Fibroblast of lung (primary cell): Measurements from ENCODE around the gene GALR2. TPM values are rescaled to one million over a fixed set of nuclear protein-coding genes. Genes with fewer than 3 reads are reported as not detected.

Source experiments
- DNase-seq, 2 donors: peaks; one replicate each; pipeline versions ENCODE4 v3.0.0 to v3.0.0-alpha.2; 2010; ENCODE audit warnings: low read depth in 2 of 2
- H2AFZ ChIP-seq: 2 replicates; pipeline ENCODE4 v1.5.1; 2012; ENCODE audit warnings: low read length, control low read depth, inconsistent platforms
- H3K27ac ChIP-seq: 2 replicates; pipeline ENCODE4 v1.5.1; 2011; ENCODE audit warnings: low read length, control low read depth; ENCODE audit not compliant: insufficient read depth
- H3K27me3 ChIP-seq: 2 replicates; pipeline ENCODE4 v1.5.1; 2011; ENCODE audit warnings: mild to moderate bottlenecking, low read length; ENCODE audit not compliant: control insufficient read depth, insufficient read depth
- H3K36me3 ChIP-seq: 2 replicates; pipeline ENCODE4 v1.5.1; 2011; ENCODE audit warnings: low read length; ENCODE audit not compliant: control insufficient read depth, insufficient read depth
- H3K4me1 ChIP-seq: 2 replicates; pipeline ENCODE4 v1.5.1; 2011; ENCODE audit warnings: low read length; ENCODE audit not compliant: control insufficient read depth, insufficient read depth; ENCODE audit errors: extremely low read depth
- H3K4me2 ChIP-seq: 2 replicates; pipeline ENCODE4 v1.5.1; 2011; ENCODE audit warnings: low read length, control low read depth; ENCODE audit not compliant: insufficient read depth; ENCODE audit errors: extremely low read depth
- H3K4me3 ChIP-seq, 4 experiments: fragments of 200-600 bp in 1 of 4; sonication (generic) in 1 of 4; replicated peaks in 1 of 4; 2 replicates each; pipeline ENCODE4 v1.5.1; 2011 to 2016; ENCODE audit warnings: low read length in 4 of 4, low read depth in 3 of 4, mild to moderate bottlenecking in 3 of 4, control low read depth in 2 of 4, inconsistent platforms in 1 of 4, mixed read lengths in 1 of 4; ENCODE audit not compliant: insufficient read depth in 1 of 4; ENCODE audit errors: control extremely low read depth in 1 of 4
- H3K79me2 ChIP-seq: 2 replicates; pipeline ENCODE4 v1.5.1; 2012; ENCODE audit warnings: mild to moderate bottlenecking, low read length, inconsistent platforms; ENCODE audit not compliant: control insufficient read depth, insufficient read depth
- H3K9ac ChIP-seq: 2 replicates; pipeline ENCODE4 v1.5.1; 2011; ENCODE audit warnings: mild to moderate bottlenecking, low read length, control low read depth; ENCODE audit not compliant: insufficient read depth
- H3K9me3 ChIP-seq: 2 replicates; pipeline ENCODE4 v1.5.1; 2012; ENCODE audit warnings: low read depth, low read length; ENCODE audit not compliant: control insufficient read depth, insufficient read depth
- H4K20me1 ChIP-seq: 2 replicates; pipeline ENCODE4 v1.5.1; 2011; ENCODE audit warnings: low read length; ENCODE audit not compliant: control insufficient read depth, insufficient read depth; ENCODE audit errors: extremely low read depth
- EZH2 ChIP-seq: IDR thresholded peaks from 2 replicates; pipeline ENCODE4 v1.5.1; 2012; ENCODE audit warnings: low read length, control low read depth, mild to moderate bottlenecking; ENCODE audit errors: missing control alignments
- polyA plus RNA-seq, 2 donors: library from polyadenylated mRNA; depleted of rRNA in 1 of 2; stranded (reverse) in 1 of 2; unstranded in 1 of 2; fragments of >200 nt; gene quantifications; 2 replicates each; pipeline ENCODE4 v1.2.1, GENCODE V29; 2011 to 2012; ENCODE audit warnings: missing spikeins in 1 of 2
- total RNA-seq: library from RNA; depleted of rRNA; stranded (reverse); fragments of >200 nt; gene quantifications from 2 replicates; pipeline ENCODE4 v1.2.1, GENCODE V29; 2014
- TF ChIP-seq, protein P1 (sequence below), 2 donors: IDR thresholded peaks in 1 of 2; conservative IDR thresholded peaks in 1 of 2; 1 replicate in 1 of 2; 2 replicates in 1 of 2; pipeline ENCODE4 v1.5.1; 2011 to 2012; ENCODE audit warnings: low read length in 2 of 2, control low read depth in 1 of 2, inconsistent platforms in 1 of 2, low read depth in 1 of 2, mild to moderate bottlenecking in 1 of 2

Gene GALR2
- total and polyA plus RNA-seq, 2 donors (not counting 1 experiment from before 2014, with no cell fraction given), result not detected

DNA sequence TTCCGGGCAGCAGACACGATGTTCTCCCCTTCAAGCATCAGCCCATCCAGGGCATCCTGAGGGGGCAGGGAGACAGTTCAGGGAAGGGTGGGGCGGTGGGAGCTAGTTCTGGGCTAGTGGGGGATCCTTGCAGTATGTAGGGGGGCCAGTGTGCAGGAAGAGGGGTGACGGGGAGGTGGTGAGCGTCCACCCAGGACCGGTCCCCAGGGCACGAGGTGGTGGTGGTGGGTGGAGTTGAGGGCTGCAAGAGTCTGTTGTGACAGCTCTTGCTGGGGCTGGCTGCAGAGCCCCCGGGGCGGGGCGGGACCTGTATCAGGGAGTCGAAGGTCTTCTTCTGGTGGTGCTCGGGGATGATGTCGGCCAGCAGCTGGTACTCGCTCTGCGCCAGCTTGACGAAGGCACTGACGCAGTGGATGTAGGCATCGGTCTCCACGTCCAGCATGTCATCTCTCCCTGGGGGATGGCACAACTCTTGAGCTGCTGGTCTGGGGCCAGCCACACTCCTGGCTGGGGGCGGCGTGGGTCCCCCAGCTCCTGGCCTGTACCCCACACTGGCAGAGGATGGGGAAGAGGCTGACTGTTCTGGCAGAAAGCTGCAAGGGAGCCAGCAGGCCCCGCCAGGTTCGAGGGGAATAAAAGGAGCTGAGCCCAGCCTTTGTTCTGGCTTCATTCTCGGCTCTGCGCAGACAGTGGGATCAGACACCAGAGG, 14.4 kb downstream of the GALR2 start:
- Histone ChIP-seq H4K20me1 (no peaks in the 10 kb centered on the region), H3K27me3 (no peaks in the 10 kb centered on the region), H3K4me3 (no peak overlapping the region), H3K27ac (no peak overlapping the region), H3K36me3 (peaks cover 37% of the 10 kb centered on the region), H3K4me2 (no peak overlapping the region), H3K4me1 (no peaks in the 10 kb centered on the region), H3K79me2 (no peaks in the 10 kb centered on the region), H3K9ac (no peak overlapping the region), H2AFZ (no peak overlapping the region), H3K9me3 (no peaks in the 10 kb centered on the region)
- TF ChIP-seq EZH2, result no peak
- TF ChIP-seq, protein P1, sequence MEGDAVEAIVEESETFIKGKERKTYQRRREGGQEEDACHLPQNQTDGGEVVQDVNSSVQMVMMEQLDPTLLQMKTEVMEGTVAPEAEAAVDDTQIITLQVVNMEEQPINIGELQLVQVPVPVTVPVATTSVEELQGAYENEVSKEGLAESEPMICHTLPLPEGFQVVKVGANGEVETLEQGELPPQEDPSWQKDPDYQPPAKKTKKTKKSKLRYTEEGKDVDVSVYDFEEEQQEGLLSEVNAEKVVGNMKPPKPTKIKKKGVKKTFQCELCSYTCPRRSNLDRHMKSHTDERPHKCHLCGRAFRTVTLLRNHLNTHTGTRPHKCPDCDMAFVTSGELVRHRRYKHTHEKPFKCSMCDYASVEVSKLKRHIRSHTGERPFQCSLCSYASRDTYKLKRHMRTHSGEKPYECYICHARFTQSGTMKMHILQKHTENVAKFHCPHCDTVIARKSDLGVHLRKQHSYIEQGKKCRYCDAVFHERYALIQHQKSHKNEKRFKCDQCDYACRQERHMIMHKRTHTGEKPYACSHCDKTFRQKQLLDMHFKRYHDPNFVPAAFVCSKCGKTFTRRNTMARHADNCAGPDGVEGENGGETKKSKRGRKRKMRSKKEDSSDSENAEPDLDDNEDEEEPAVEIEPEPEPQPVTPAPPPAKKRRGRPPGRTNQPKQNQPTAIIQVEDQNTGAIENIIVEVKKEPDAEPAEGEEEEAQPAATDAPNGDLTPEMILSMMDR (conservative IDR thresholded peaks at IDR 0.05 in 1 of 2, IDR thresholded peaks at IDR 0.05 in 1 of 2; ENCODE audit: low read depth in 1 of 2, low read length in 2 of 2), result no peak
- DNase-seq, result no peak

DNA sequence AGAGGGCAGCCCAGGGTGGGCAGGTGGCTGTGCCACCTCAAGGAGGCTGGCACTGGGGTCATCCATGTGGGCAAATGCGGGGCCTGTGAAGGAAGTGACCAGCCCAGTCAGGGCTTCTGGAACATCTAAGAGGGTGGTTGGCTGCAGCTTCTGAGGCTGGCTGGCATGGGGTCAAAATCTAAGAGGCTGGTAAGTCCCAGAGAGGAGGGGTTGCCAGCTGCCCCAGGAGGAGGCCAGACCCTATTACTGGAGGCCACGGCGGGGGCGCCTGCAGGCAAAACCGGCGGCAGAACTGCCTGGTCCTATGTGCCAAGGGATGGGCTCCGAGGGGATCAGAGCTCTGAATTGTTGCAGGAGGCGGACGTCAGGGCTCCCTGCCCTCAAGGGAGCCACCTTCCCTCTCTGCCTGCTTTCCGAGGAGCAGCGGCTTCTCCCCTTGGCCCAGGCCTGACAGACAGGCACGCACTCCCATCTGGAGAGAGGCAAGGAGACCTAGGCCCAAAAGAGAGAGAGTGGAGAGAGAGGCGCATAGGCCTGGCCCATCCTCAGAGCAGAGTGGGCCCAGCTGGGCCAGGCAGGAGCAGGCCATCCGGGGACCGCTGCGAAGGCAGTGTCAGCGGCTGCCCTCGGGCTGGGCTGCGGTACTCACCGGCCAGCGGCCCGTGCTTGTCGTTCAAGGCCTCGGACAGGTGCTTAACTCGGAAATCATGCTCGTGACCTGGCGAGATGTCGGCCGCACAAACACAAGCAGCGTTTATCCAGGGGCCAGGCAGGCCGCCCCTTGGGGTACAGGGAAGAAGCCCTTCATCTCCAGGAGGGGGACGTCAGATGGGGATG, 15.3 kb downstream of the GALR2 start:
- Histone ChIP-seq H3K36me3 (peaks cover 40% of the 10 kb centered on the region), H4K20me1 (no peaks in the 10 kb centered on the region), H3K9ac (no peak overlapping the region), H2AFZ (no peak overlapping the region), H3K4me1 (no peaks in the 10 kb centered on the region), H3K9me3 (no peaks in the 10 kb centered on the region), H3K79me2 (no peaks in the 10 kb centered on the region), H3K27ac (no peak overlapping the region), H3K4me3 (no peak overlapping the region), H3K4me2 (no peak overlapping the region), H3K27me3 (no peaks in the 10 kb centered on the region)
- DNase-seq, result no peak
- no peak for TF ChIP-seq EZH2
- TF ChIP-seq, protein P1 (conservative IDR thresholded peaks at IDR 0.05 in 1 of 2, IDR thresholded peaks at IDR 0.05 in 1 of 2; ENCODE audit: low read depth in 1 of 2, low read length in 2 of 2), result no peak

- H3K9ac ChIP-seq, result no peak overlapping the region
These were observed 16.0 kb downstream of the GALR2 start for GRCh38 chr17:76090517-76091129.

More at GRCh38 chr17:76090517-76091129, 16.0 kb downstream of the GALR2 start:
- Histone ChIP-seq H3K36me3 (peaks cover 35% of the 10 kb centered on the region), H4K20me1 (no peaks in the 10 kb centered on the region), H3K4me1 (peaks cover under 1% of the 10 kb centered on the region), H3K9me3 (no peaks in the 10 kb centered on the region), H3K79me2 (no peaks in the 10 kb centered on the region), H3K27me3 (no peaks in the 10 kb centered on the region), H3K4me2 (no peak overlapping the region), H3K27ac (no peak overlapping the region), H3K4me3 (no peak overlapping the region), H2AFZ (no peak overlapping the region)
- no peak for TF ChIP-seq EZH2
- TF ChIP-seq, protein P1 (conservative IDR thresholded peaks at IDR 0.05 in 1 of 2, IDR thresholded peaks at IDR 0.05 in 1 of 2; ENCODE audit: low read depth in 1 of 2, low read length in 2 of 2), result no peak
- no peak for DNase-seq
